WTC11 (cell line): Measurements from ENCODE around the gene SCYGR3.

Source experiments
- ESRRA ChIP-seq: sonication (generic); formaldehyde crosslinking; IDR thresholded peaks from 2 replicates; pipeline ENCODE4 v1.8.1; 2022; ENCODE audit warnings: mild to moderate bottlenecking, missing genetic modification reagents, borderline replicate concordance
- FOXP1 ChIP-seq: sonication (generic); formaldehyde crosslinking; IDR thresholded peaks from 2 replicates; pipeline ENCODE4 v1.8.0; 2022; ENCODE audit warnings: missing genetic modification reagents, mild to moderate bottlenecking, moderate library complexity, borderline replicate concordance
- JAZF1 ChIP-seq: fragments of 250-450 bp; sonication (Bioruptor Pico); IDR thresholded peaks from 2 replicates; pipeline ENCODE4 v1.9.0; 2021; ENCODE audit warnings: moderate library complexity, mild to moderate bottlenecking, inconsistent platforms
- NFYB ChIP-seq: sonication (generic); formaldehyde crosslinking; conservative IDR thresholded peaks from 2 replicates; pipeline ENCODE4 v1.8.0; 2022; ENCODE audit warnings: low read depth, missing genetic modification reagents
- USF2 ChIP-seq: sonication (generic); formaldehyde crosslinking; IDR thresholded peaks from 2 replicates; pipeline ENCODE4 v1.8.1; 2023; ENCODE audit warnings: mild to moderate bottlenecking, missing genetic modification reagents, moderate library complexity
- ZNF121 ChIP-seq: sonication (generic); formaldehyde crosslinking; IDR thresholded peaks from 2 replicates; pipeline ENCODE4 v1.8.0; 2023; ENCODE audit warnings: missing genetic modification reagents
- TF ChIP-seq, protein P1 (sequence below): sonication (generic); formaldehyde crosslinking; conservative IDR thresholded peaks from 2 replicates; pipeline ENCODE4 v1.8.1; 2023; ENCODE audit warnings: mild to moderate bottlenecking, low read depth, missing genetic modification reagents, moderate library complexity
- TF ChIP-seq, protein P2 (sequence below): fragments of 200-600 bp; IDR thresholded peaks from 2 replicates; pipeline ENCODE4 v1.8.0; 2022; ENCODE audit warnings: antibody characterized with exemption
- TF ChIP-seq, protein P3 (sequence below): fragments of 250-450 bp; sonication (Bioruptor Pico); IDR thresholded peaks from 2 replicates; pipeline ENCODE4 v1.9.0; 2021; ENCODE audit warnings: mild to moderate bottlenecking, borderline replicate concordance

- TF ChIP-seq JAZF1 (no peak), ESRRA (CRISPR knock-in tag) (no peak), ZNF121 (no peak), NFYB (CRISPR knock-in tag) (no peak), USF2 (CRISPR knock-in tag) (no peak), FOXP1 (CRISPR knock-in tag) (no peak)
- TF ChIP-seq, protein P1, sequence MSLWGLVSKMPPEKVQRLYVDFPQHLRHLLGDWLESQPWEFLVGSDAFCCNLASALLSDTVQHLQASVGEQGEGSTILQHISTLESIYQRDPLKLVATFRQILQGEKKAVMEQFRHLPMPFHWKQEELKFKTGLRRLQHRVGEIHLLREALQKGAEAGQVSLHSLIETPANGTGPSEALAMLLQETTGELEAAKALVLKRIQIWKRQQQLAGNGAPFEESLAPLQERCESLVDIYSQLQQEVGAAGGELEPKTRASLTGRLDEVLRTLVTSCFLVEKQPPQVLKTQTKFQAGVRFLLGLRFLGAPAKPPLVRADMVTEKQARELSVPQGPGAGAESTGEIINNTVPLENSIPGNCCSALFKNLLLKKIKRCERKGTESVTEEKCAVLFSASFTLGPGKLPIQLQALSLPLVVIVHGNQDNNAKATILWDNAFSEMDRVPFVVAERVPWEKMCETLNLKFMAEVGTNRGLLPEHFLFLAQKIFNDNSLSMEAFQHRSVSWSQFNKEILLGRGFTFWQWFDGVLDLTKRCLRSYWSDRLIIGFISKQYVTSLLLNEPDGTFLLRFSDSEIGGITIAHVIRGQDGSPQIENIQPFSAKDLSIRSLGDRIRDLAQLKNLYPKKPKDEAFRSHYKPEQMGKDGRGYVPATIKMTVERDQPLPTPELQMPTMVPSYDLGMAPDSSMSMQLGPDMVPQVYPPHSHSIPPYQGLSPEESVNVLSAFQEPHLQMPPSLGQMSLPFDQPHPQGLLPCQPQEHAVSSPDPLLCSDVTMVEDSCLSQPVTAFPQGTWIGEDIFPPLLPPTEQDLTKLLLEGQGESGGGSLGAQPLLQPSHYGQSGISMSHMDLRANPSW (CRISPR knock-in tag): no peak
- TF ChIP-seq, protein P2, sequence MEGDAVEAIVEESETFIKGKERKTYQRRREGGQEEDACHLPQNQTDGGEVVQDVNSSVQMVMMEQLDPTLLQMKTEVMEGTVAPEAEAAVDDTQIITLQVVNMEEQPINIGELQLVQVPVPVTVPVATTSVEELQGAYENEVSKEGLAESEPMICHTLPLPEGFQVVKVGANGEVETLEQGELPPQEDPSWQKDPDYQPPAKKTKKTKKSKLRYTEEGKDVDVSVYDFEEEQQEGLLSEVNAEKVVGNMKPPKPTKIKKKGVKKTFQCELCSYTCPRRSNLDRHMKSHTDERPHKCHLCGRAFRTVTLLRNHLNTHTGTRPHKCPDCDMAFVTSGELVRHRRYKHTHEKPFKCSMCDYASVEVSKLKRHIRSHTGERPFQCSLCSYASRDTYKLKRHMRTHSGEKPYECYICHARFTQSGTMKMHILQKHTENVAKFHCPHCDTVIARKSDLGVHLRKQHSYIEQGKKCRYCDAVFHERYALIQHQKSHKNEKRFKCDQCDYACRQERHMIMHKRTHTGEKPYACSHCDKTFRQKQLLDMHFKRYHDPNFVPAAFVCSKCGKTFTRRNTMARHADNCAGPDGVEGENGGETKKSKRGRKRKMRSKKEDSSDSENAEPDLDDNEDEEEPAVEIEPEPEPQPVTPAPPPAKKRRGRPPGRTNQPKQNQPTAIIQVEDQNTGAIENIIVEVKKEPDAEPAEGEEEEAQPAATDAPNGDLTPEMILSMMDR: no peak
- TF ChIP-seq, protein P3, sequence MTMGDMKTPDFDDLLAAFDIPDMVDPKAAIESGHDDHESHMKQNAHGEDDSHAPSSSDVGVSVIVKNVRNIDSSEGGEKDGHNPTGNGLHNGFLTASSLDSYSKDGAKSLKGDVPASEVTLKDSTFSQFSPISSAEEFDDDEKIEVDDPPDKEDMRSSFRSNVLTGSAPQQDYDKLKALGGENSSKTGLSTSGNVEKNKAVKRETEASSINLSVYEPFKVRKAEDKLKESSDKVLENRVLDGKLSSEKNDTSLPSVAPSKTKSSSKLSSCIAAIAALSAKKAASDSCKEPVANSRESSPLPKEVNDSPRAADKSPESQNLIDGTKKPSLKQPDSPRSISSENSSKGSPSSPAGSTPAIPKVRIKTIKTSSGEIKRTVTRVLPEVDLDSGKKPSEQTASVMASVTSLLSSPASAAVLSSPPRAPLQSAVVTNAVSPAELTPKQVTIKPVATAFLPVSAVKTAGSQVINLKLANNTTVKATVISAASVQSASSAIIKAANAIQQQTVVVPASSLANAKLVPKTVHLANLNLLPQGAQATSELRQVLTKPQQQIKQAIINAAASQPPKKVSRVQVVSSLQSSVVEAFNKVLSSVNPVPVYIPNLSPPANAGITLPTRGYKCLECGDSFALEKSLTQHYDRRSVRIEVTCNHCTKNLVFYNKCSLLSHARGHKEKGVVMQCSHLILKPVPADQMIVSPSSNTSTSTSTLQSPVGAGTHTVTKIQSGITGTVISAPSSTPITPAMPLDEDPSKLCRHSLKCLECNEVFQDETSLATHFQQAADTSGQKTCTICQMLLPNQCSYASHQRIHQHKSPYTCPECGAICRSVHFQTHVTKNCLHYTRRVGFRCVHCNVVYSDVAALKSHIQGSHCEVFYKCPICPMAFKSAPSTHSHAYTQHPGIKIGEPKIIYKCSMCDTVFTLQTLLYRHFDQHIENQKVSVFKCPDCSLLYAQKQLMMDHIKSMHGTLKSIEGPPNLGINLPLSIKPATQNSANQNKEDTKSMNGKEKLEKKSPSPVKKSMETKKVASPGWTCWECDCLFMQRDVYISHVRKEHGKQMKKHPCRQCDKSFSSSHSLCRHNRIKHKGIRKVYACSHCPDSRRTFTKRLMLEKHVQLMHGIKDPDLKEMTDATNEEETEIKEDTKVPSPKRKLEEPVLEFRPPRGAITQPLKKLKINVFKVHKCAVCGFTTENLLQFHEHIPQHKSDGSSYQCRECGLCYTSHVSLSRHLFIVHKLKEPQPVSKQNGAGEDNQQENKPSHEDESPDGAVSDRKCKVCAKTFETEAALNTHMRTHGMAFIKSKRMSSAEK (CRISPR knock-in tag): no peak
Observed at GRCh38 chr2:227606476-227606875, 8.2 kb downstream of the SCYGR3 start.
